ENCODE measurements around the gene P2RX6. TPM values are rescaled to one million over a fixed set of nuclear protein-coding genes. Genes with fewer than 3 reads are reported as not detected.
A peak's percentile ranks its signal among the peaks of the same experiment; 100 is the strongest.

The P2RX6 gene
- total and polyA plus RNA-seq, 9 of the 15 experiments (the other 6 are each of a cell fraction or from before 2014, with no cell fraction given): 0.01 to 3.9 (median 1.5) TPM; not detected in 1

DNA sequence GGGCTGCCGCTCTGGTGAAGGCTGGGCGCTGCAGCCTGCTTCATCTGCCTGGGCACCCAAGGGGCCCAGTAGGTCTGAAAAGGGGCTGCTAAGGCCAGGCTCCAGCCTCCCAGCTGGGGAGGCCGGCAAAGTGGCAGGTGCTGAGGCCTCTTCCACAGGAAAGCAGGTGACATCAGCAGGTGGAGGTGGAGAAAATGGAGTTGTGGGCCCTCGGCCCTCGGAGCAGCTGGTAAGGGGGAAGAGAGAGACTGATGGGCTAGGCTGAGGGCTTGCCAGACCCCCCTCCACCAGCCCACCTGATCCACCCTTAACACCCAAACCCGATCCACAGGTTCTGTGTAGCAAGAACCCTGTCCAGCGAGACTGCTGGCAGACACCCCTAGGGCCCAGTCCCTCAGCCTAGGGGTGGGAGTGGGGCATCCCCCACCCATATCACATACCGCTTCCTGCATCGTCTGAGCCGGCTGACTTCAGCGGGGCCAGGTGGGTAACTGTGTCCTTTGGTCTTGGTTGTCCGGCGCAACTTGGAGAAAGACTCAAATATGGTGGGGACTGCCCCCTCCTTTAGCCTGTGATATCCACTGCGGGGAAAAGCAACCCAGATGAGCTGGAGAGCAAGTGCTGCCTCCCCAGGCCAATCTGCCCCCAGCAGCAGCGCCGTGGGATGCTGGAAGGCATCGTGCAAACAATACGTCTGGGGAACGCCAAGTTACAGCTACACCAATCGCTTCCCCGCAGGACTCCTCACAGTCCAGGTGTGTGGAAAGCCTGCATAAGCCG lies 14.6 kb upstream of the P2RX6 start (continued):
- TF ChIP-seq ZBTB7A (IDR thresholded peaks at IDR 0.05; ENCODE audit: borderline replicate concordance, control insufficient read depth, low read depth, low read length) (no peak), RFX7 (CRISPR knock-in tag; IDR thresholded peaks at IDR 0.05) (peak; percentile 80), ZNF586 (CRISPR knock-in tag; conservative IDR thresholded peaks at IDR 0.05) (0 out of 2 replicates have a peak, but pooled peaks have one; percentile 72), POLR2AphosphoS2 (IDR thresholded peaks at IDR 0.05; ENCODE audit: low read length) (peak; percentile 29), PTBP1 (IDR thresholded peaks at IDR 0.05; ENCODE audit: low read depth, low read length) (no peak), TFAM (CRISPR knock-in tag; conservative IDR thresholded peaks at IDR 0.05) (no peak), FOXK1 (CRISPR knock-in tag; IDR thresholded peaks at IDR 0.05; ENCODE audit: borderline replicate concordance) (no peak), ZNF561 (CRISPR knock-in tag; conservative IDR thresholded peaks at IDR 0.05) (peak; percentile 74; the same call in 1 of the 2 replicates), ZNF408 (CRISPR knock-in tag; IDR thresholded peaks at IDR 0.05; ENCODE audit: low read depth) (no peak), TRIM28 (IDR thresholded peaks at IDR 0.05) (no peak), JUNB (CRISPR knock-in tag; conservative IDR thresholded peaks at IDR 0.05) (no peak)
- TF ChIP-seq, protein P1, sequence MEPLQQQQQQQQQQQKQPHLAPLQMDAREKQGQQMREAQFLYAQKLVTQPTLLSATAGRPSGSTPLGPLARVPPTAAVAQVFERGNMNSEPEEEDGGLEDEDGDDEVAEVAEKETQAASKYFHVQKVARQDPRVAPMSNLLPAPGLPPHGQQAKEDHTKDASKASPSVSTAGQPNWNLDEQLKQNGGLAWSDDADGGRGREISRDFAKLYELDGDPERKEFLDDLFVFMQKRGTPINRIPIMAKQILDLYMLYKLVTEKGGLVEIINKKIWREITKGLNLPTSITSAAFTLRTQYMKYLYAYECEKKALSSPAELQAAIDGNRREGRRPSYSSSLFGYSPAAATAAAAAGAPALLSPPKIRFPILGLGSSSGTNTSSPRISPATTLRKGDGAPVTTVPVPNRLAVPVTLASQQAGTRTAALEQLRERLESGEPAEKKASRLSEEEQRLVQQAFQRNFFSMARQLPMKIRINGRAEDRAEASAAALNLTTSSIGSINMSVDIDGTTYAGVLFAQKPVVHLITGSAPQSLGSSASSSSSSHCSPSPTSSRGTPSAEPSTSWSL (CRISPR knock-in tag; IDR thresholded peaks at IDR 0.05; ENCODE audit: borderline replicate concordance): no peak; the same call in none of the 2 replicates
- TF ChIP-seq, protein P2, sequence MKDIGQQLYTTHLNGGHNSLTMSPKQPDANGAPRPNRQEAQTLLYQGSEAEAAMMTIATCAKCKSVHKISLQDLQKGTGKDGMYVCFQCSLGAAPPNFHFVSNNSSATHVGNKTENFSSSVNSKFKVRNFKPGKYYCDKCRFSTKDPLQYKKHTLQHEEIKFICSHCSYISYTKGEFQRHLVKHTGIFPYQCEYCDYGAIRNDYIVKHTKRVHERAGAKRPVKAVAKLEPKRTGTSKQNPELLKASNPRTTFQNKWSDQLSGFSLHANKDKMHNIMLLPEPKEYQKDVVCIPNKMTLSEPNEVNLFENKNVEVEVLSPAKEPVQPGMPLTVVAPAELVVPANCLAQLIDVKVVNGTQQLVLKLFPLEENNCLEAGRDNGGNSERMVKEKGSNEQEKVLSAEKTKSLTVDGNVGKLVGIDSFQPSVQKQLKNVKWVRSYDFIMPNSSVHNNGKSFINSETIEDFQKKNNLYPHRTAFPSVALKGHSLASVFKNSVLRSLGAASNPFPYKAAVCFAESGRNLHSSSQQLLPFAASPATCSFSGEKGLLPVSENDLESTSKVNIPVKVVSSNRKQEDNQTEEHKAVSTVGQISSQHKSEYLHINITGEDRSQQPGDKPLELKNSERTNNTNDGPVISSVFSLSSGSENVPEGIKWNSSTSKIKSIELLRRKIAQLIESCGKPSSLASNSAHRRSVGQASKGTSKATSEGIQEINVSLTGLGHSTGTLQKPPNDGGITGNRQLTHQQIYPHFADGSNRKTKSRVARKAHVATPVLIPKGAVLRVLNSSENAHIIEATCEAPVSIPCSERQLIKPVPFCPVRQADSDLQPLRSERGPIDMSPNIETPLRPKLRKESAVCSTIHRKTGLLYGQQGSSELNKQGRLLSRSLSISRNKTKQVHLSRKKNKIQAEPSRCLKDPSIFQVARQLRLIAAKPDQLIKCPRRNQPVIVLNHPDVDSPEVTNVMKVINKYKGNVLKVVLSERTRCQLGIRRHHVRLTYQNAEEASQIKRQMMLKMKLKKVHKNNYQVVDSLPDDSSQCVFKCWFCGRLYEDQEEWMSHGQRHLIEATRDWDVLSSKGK (CRISPR knock-in tag; IDR thresholded peaks at IDR 0.05): no peak
- TF ChIP-seq, protein P3, sequence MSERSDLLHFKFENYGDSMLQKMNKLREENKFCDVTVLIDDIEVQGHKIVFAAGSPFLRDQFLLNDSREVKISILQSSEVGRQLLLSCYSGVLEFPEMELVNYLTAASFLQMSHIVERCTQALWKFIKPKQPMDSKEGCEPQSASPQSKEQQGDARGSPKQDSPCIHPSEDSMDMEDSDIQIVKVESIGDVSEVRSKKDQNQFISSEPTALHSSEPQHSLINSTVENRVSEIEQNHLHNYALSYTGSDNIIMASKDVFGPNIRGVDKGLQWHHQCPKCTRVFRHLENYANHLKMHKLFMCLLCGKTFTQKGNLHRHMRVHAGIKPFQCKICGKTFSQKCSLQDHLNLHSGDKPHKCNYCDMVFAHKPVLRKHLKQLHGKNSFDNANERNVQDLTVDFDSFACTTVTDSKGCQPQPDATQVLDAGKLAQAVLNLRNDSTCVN (CRISPR knock-in tag; IDR thresholded peaks at IDR 0.05): peak; percentile 18; the same call in 1 of the 2 replicates
- TF ChIP-seq, protein P4, sequence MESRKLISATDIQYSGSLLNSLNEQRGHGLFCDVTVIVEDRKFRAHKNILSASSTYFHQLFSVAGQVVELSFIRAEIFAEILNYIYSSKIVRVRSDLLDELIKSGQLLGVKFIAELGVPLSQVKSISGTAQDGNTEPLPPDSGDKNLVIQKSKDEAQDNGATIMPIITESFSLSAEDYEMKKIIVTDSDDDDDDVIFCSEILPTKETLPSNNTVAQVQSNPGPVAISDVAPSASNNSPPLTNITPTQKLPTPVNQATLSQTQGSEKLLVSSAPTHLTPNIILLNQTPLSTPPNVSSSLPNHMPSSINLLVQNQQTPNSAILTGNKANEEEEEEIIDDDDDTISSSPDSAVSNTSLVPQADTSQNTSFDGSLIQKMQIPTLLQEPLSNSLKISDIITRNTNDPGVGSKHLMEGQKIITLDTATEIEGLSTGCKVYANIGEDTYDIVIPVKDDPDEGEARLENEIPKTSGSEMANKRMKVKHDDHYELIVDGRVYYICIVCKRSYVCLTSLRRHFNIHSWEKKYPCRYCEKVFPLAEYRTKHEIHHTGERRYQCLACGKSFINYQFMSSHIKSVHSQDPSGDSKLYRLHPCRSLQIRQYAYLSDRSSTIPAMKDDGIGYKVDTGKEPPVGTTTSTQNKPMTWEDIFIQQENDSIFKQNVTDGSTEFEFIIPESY (CRISPR knock-in tag; IDR thresholded peaks at IDR 0.05): no peak
- TF ChIP-seq, protein P5, sequence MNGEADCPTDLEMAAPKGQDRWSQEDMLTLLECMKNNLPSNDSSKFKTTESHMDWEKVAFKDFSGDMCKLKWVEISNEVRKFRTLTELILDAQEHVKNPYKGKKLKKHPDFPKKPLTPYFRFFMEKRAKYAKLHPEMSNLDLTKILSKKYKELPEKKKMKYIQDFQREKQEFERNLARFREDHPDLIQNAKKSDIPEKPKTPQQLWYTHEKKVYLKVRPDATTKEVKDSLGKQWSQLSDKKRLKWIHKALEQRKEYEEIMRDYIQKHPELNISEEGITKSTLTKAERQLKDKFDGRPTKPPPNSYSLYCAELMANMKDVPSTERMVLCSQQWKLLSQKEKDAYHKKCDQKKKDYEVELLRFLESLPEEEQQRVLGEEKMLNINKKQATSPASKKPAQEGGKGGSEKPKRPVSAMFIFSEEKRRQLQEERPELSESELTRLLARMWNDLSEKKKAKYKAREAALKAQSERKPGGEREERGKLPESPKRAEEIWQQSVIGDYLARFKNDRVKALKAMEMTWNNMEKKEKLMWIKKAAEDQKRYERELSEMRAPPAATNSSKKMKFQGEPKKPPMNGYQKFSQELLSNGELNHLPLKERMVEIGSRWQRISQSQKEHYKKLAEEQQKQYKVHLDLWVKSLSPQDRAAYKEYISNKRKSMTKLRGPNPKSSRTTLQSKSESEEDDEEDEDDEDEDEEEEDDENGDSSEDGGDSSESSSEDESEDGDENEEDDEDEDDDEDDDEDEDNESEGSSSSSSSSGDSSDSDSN (IDR thresholded peaks at IDR 0.05; ENCODE audit: borderline replicate concordance in 1 of 2, low read depth in 2 of 2, low read length in 2 of 2): no peak

Measured in K562 (cell line).